ENCODE data around the gene MRPL49. TPM values are rescaled to one million over a fixed set of nuclear protein-coding genes. Genes with fewer than 3 reads are reported as not detected.

Gene MRPL49
- 100 to 1,000 TPM in 2 of 4 donors, 10 to 100 TPM in 2; 70.9 to 112 (median 91.6) TPM for total RNA-seq

DNA sequence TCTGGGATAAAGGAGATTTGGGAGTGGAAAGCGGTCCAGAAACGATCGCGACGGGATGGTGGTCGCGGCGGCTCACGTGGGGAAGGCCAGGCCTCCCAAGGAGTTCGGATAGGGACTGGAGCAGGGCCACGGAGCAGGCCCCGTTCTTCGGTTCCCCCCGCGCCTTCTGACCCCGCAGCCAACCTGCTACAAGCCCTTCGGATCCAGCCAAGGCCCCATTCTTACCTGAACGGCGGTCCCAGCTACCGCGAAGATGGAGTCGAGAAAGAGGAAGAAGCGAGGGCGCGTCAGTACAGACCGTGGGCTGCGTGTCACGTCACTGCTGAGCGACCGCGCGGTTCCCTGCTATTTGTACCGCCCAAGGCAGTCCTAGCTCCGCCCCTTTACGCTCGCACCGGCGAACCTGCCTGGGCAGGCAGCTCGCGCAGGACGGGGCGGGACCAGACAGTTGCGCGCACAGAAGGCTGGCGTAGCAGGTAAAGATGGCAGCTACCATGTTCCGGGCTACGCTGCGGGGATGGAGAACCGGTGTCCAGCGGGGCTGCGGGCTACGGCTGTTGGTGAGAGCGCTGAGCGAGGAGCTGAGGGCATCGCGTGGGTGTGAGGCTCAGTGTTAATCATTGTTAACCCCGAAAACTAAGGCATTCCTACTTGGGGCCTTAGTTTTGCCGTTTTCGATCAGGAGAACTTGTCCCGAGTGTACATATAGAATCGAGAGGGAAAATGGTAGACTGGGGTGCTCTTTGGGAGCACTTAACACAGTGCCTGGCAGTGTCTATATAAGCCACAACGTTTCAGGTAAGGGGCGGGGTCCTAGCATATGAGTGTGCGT lies at the start of gene MRPL49, which contains the start of gene FAU:
TSS of gene MRPL49 (plus strand) at position 457 of the 832 bp plus-strand sequence. CDS start at position 483, 26 bp downstream.
TSS of gene FAU (minus strand) at position 270 of the 832 bp plus-strand sequence. CDS start 321 bp downstream, outside the sequence.
- Histone ChIP-seq H3K36me3 (peaks cover 40 to 44% of the 10 kb centered on the region in 2 donors), H3K9me3 (no peaks in the 10 kb centered on the region), H3K4me3 (replicated peaks in 1 of 3) (peak within 1 kb of the TSS; percentile 72 to 93 (median 76)), H3K27ac (peak within 1 kb of the TSS; percentile 82 to 89 (median 86)), H3K27me3 (no peaks in the 10 kb centered on the region), H3K4me1 (peaks cover 13 to 24% of the 10 kb centered on the region in 2 donors)
- intact Hi-C loops (cut with DNase I), result no loop called here
- DNase-seq, result peak; percentile 100
- 0 to 1% methylated on average over 43 to 60 of the region's 64 CpGs for WGBS, 2 donors
- TF ChIP-seq POLR2A (IDR thresholded peaks at IDR 0.05) (peak; percentile 23 to 97), CTCF (IDR thresholded peaks at IDR 0.05) (no peak)

- no peaks in the 10 kb centered on the region for H3K4me1 ChIP-seq
- no peak for DNase-seq
- H3K27me3 ChIP-seq, result no peaks in the 10 kb centered on the region
- intact Hi-C loops (cut with DNase I), result no loop called here
- no peaks in the 10 kb centered on the region for H3K36me3 ChIP-seq
- WGBS, 2 donors, result 52 to 77% methylated on average over 1 of the region's 1 CpG
- no peak overlapping the region for H3K27ac ChIP-seq
- H3K9me3 ChIP-seq, result no peaks in the 10 kb centered on the region
- no peak overlapping the region for H3K4me3 ChIP-seq (replicated peaks in 1 of 3)
- TF ChIP-seq POLR2A (IDR thresholded peaks at IDR 0.05), result no peak
- no peak for TF ChIP-seq CTCF (IDR thresholded peaks at IDR 0.05)
Observed at GRCh38 chr11:65072631-65072966, 49.5 kb upstream of the MRPL49 start.

DNA sequence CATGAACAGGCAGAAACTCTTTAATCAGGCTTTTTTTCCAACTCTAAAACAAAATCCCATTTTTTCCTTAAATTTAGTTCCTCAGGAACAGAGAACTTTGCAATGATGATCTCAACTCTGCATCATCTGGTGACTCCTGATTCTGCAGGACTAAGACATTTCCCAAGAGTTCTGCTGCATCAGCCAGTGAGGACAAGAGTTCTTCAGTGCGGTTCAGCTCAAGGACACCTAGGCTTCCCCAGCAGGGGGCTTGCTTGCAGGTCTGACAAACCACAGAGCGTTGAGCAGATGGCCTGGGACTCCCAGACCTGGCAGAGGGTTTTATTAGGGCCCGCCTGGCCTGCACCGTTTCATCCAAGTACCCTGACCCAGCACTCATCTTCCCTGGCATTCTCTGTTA lies 44.7 kb upstream of the MRPL49 start:
- no peaks in the 10 kb centered on the region for H3K9me3 ChIP-seq
- 71 to 81% methylated on average over 4 of the region's 4 CpGs for WGBS, 2 donors
- H3K27me3 ChIP-seq, result no peaks in the 10 kb centered on the region
- no peak for DNase-seq
- no peak overlapping the region for H3K4me3 ChIP-seq (replicated peaks in 1 of 3)
- no peaks in the 10 kb centered on the region for H3K4me1 ChIP-seq
- intact Hi-C loops (cut with DNase I), result no loop called here
- no peak overlapping the region for H3K27ac ChIP-seq
- TF ChIP-seq CTCF (IDR thresholded peaks at IDR 0.05) (no peak), POLR2A (IDR thresholded peaks at IDR 0.05) (no peak)
- no peaks in the 10 kb centered on the region for H3K36me3 ChIP-seq

DNA sequence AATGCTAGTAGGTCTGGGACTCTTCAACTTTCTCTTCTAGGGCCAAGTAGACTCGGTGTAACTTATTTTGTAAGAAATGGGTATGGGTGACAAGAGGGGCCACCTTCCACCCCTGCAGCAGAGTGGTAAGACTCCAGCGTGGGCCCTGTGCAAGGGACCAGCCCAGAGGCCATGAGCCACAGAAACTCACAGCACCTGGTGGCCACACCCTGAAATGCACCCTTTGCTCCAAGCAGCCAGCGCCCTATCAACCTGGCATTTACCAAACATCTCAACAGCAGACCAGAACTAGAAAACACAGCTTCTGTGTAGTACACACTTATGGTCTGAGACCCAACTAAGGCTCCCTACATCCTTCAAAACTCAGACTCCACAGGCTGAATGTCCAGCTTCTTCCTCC lies 44.0 kb upstream of the MRPL49 start:
- no peak overlapping the region for H3K4me3 ChIP-seq (replicated peaks in 1 of 3)
- H3K27me3 ChIP-seq, result no peaks in the 10 kb centered on the region
- no peaks in the 10 kb centered on the region for H3K36me3 ChIP-seq
- TF ChIP-seq POLR2A (IDR thresholded peaks at IDR 0.05), result no peak
- peak in 5 of 6 experiments; percentile 26 to 54 (median 45) for TF ChIP-seq CTCF (IDR thresholded peaks at IDR 0.05)
- DNase-seq, result peak; percentile 47 to 50
- 68 to 73% methylated on average over 3 of the region's 3 CpGs for WGBS, 2 donors
- H3K27ac ChIP-seq, result no peak overlapping the region
- intact Hi-C loops (cut with DNase I), result no loop called here
- no peaks in the 10 kb centered on the region for H3K9me3 ChIP-seq
- no peaks in the 10 kb centered on the region for H3K4me1 ChIP-seq

DNA sequence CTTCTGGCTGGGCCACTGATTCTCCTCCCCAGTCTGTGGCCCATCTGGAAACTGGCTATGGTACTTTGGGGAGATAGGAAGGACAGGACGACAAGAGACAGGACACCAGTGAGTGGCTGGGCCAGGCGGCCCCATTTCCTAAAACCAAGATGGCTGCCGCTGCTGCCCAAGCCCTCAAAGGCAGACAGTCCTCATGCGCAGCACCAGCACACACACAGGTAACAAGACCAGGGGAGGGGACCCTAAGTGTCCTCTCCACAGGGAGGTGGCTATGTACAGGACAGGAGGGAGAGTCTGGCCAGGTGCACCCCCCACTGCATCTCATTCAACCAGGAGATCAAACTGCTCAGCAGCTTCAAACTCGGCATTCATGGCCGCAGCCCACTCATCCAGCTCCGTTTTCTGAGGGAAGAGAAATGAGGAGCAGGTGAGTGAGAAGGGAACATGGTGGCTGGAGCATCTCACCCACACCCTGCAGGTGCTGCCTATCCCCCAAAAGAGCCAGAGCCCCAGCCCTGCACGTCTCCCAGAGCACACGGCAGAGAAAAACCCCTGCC lies 43.3 kb upstream of the MRPL49 start:
- TF ChIP-seq POLR2A (IDR thresholded peaks at IDR 0.05) (no peak), CTCF (IDR thresholded peaks at IDR 0.05) (no peak)

More for the DNA sequence above, 43.3 kb upstream of the MRPL49 start:
- WGBS, 2 donors, result 92 to 98% methylated on average over 8 to 9 of the region's 9 CpGs
- intact Hi-C loops (cut with DNase I), result no loop called here
- Histone ChIP-seq H3K27me3 (no peaks in the 10 kb centered on the region), H3K4me3 (replicated peaks in 1 of 3) (no peak overlapping the region), H3K36me3 (no peaks in the 10 kb centered on the region), H3K4me1 (peaks cover 0 to 5% of the 10 kb centered on the region in 2 donors), H3K9me3 (no peaks in the 10 kb centered on the region), H3K27ac (no peak overlapping the region)
- DNase-seq, result no peak
